ENCODE measurements around the gene MZB1. TPM values are rescaled to one million over a fixed set of nuclear protein-coding genes. Genes with fewer than 3 reads are reported as not detected.
A peak's percentile ranks its signal among the peaks of the same experiment; 100 is the strongest.

MZB1 gene
- total and polyA plus RNA-seq, 2 of the 13 experiments (the other 11 are each of a cell fraction or from before 2014, with no cell fraction given) = 0.31 to 0.40 TPM

DNA sequence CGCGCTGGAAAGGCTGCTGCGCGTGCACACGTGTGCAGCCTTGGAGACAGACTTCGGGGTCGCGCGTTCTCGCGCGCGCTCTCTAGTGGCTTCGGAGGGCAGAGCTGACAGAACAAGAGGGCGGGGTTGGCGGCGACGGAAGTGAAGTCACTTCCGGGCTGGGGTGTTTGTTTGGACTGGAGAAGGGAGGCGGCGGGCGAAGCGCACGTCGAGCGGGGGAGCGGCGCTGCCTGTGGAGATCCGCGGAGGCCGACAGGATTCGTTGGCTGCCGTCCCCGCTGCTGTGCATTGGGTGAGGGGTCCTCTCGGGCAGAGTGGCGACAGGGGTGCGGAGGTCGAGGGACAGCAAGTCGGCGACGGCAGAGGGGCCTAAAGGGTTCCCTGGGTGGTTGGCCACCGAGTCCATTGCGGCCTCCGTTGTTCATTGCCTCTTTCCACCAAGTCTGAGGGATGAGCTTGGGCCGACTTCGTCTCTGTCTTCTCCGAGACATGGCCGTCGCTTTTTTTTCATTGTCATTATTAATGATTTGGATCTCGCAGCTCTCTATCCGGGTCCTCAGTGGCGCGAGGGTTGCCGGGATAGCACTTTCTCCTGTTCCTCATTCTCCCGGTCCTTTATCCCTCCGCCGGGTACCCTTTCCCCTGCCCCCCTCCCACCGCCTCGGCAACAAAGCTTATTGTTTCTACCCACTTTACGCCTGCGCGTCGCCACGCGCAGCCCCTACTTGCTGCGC, 47.9 kb downstream of the MZB1 start, which contains the start of gene PAIP2 (continued):
- TF ChIP-seq, protein P1, sequence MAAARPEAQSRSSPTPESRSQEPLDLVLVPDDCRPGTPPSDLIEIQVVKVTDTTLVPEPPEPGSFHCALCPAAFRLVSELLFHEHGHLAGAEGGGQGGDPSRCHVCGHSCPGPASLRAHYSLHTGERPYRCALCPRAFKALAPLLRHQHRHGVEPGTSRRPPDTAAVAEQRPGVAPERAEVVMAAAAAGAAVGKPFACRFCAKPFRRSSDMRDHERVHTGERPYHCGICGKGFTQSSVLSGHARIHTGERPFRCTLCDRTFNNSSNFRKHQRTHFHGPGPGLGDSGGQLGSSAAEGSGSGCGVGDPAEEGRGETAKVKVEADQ (CRISPR knock-in tag; IDR thresholded peaks at IDR 0.05; ENCODE audit: borderline replicate concordance) = peak; percentile 80; the same call in 1 of the 2 replicates
- TF ChIP-seq ZNF564 (CRISPR knock-in tag; IDR thresholded peaks at IDR 0.05) = 0 out of 2 replicates have a peak, but pooled peaks have one; percentile 40
- TF ChIP-seq, protein P2, sequence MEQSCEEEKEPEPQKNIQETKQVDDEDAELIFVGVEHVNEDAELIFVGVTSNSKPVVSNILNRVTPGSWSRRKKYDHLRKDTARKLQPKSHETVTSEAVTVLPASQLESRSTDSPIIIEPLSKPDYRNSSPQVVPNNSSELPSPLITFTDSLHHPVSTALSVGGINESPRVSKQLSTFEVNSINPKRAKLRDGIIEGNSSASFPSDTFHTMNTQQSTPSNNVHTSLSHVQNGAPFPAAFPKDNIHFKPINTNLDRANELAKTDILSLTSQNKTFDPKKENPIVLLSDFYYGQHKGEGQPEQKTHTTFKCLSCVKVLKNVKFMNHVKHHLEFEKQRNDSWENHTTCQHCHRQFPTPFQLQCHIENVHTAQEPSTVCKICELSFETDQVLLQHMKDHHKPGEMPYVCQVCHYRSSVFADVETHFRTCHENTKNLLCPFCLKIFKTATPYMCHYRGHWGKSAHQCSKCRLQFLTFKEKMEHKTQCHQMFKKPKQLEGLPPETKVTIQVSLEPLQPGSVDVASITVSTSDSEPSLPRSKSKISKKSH (CRISPR knock-in tag; IDR thresholded peaks at IDR 0.05; ENCODE audit: borderline replicate concordance) = no peak
- TF ChIP-seq MTA1 (CRISPR knock-in tag; IDR thresholded peaks at IDR 0.05; ENCODE audit: borderline replicate concordance) = peak; percentile 56; the same call in 1 of the 2 replicates
- TF ChIP-seq HIC2 (CRISPR knock-in tag; IDR thresholded peaks at IDR 0.05; ENCODE audit: low read depth) = peak; percentile 54; the same call in 1 of the 2 replicates
- no peak for TF ChIP-seq GMEB2 (CRISPR knock-in tag; IDR thresholded peaks at IDR 0.05; ENCODE audit: low read depth)
- TF ChIP-seq ZNF883 (CRISPR knock-in tag; IDR thresholded peaks at IDR 0.05; ENCODE audit: not compliant biosample characterization) = peak; percentile 76
- TF ChIP-seq PRPF4 (IDR thresholded peaks at IDR 0.05; ENCODE audit: low read depth, low read length, poor library complexity, severe bottlenecking) = no peak
- TF ChIP-seq ZNF224 (CRISPR knock-in tag; IDR thresholded peaks at IDR 0.05) = no peak
- TF ChIP-seq RFX3 (CRISPR knock-in tag; IDR thresholded peaks at IDR 0.05) = 0 out of 2 replicates have a peak, but pooled peaks have one; percentile 5
- TF ChIP-seq ZNF280D (CRISPR knock-in tag; IDR thresholded peaks at IDR 0.05) = no peak
- no peak for TF ChIP-seq SMARCC2 (IDR thresholded peaks at IDR 0.05)
- TF ChIP-seq RXRB (CRISPR knock-in tag; IDR thresholded peaks at IDR 0.05; ENCODE audit: borderline replicate concordance) = 0 out of 2 replicates have a peak, but pooled peaks have one; percentile 15
- no peak; the same call in 1 of the 2 replicates for TF ChIP-seq KLF9 (CRISPR knock-in tag; IDR thresholded peaks at IDR 0.05; ENCODE audit: low read depth)
- TF ChIP-seq ZSCAN30 (CRISPR knock-in tag; IDR thresholded peaks at IDR 0.05) = no peak
